Mucosa of descending colon (tissue), 3 donors: ENCODE results near the gene LIG3. TPM values are rescaled to one million over a fixed set of nuclear protein-coding genes. Genes with fewer than 3 reads are reported as not detected.
"Not testable (repeated sequence)": the region's sequence is repeated elsewhere in the genome, so short reads cannot be mapped to it uniquely, and the experiment has no call there.

Experiments used
- ATAC-seq: fragments of 200-7000 bp; cut with Tn5 transposase; one replicate; pipeline ENCODE4 v1.9.1; 2020; ENCODE audit warnings: mild to moderate bottlenecking, moderate library complexity
- DNase-seq, 3 donors: peaks; one replicate each; pipeline ENCODE4 v3.0.0-alpha.2; 2020
- H3K36me3 ChIP-seq: fragments of 200-600 bp; one replicate; pipeline ENCODE4 v1.8.0; 2021; ENCODE audit warnings: low read depth, mild to moderate bottlenecking
- H3K4me1 ChIP-seq: fragments of 200-600 bp; one replicate; pipeline ENCODE4 v1.8.0; 2021; ENCODE audit warnings: low read depth, mild to moderate bottlenecking
- H3K4me3 ChIP-seq: fragments of 200-600 bp; one replicate; pipeline ENCODE4 v1.8.0; 2021; ENCODE audit warnings: mild to moderate bottlenecking
- H3K9me3 ChIP-seq: fragments of 200-600 bp; one replicate; pipeline ENCODE4 v1.8.0; 2021; ENCODE audit warnings: mild to moderate bottlenecking
- CTCF ChIP-seq: fragments of 200-600 bp; IDR thresholded peaks from one replicate; pipeline ENCODE4 v1.8.0; 2022; ENCODE audit warnings: antibody characterized with exemption, mild to moderate bottlenecking
- intact Hi-C, 2 donors: fragments of 100-400 bp; cut with DNase I in 1 of 2; cut with micrococcal nuclease in 1 of 2; formaldehyde crosslinking; loops; one replicate each; pipeline versions ENCODE4 v1.11.0 to v1.11.1; 2022; cut with DNase I, micrococcal nuclease
- long read RNA-seq, 2 donors: library from polyadenylated mRNA; unstranded; transcript quantifications; one replicate each; pipeline ENCODE4 v2.0.0, GENCODE V29; 2019 to 2021
- total RNA-seq, 3 donors: library from RNA; stranded (reverse); fragmentation: NEBNext Ultra II Directional in 2 of 3; extraction: Animal tissue kit (Norgen Biotek cat#: 25700) in 2 of 3; gene quantifications; one replicate each; pipeline versions ENCODE4 v1.2.1 to v1.2.4, GENCODE V29; 2021 to 2023
- donor health status: DM: no; HTN: no; CAD: no; lungs with moderate emphysema.
- donor health status: DM: no; HTN: no; CAD: no.
- donor health status: DM: no; HTN: yes; CAD: no.

Gene LIG3
- total RNA-seq, result 10 to 100 TPM; 29.4 to 48.9 (median 35.3) TPM
- long read RNA-seq, donor 1, full-length matches to known transcripts, result 13 of 30 reads
- long read RNA-seq, donor 1, partial matches to known transcripts, result 10 of 30 reads
- long read RNA-seq, donor 1, other reads (novel, unspliced or antisense), result 7 of 30 reads
- long read RNA-seq, donor 2, full-length matches to known transcripts, result 1 of 15 reads
- long read RNA-seq, donor 2, partial matches to known transcripts, result 3 of 15 reads
- long read RNA-seq, donor 2, other reads (novel, unspliced or antisense), result 11 of 15 reads

GRCh38 chr17:34980353-34980680 lies at the start of gene LIG3:
TSS of gene LIG3 (plus strand) at chr17:34980512. CDS start at chr17:34983006, 2,494 bp downstream.
- Histone ChIP-seq H3K36me3 (no peaks in the 10 kb centered on the region), H3K9me3 (no peaks in the 10 kb centered on the region), H3K4me3 (peak within 1 kb of the TSS; percentile 62), H3K4me1 (peaks cover 16% of the 10 kb centered on the region)
- DNase-seq (peak; percentile 96 to 97 (median 96)), ATAC-seq (peak; percentile 93)
- intact Hi-C loops, result no loop called here
- TF ChIP-seq CTCF, result no peak

- DNase-seq, H3K4me1 ChIP-seq, H3K9me3 ChIP-seq, intact Hi-C loops, ATAC-seq, H3K36me3 ChIP-seq, H3K4me3 ChIP-seq: not testable (repeated sequence)
These were observed 29.5 kb upstream of the LIG3 start for GRCh38 chr17:34950780-34951179.

GRCh38 chr17:34958438-34958837 lies 21.9 kb upstream of the LIG3 start:
- DNase-seq (no peak), ATAC-seq (no peak)
- Histone ChIP-seq H3K4me1 (peaks cover 17% of the 10 kb centered on the region), H3K9me3 (no peaks in the 10 kb centered on the region), H3K36me3 (no peaks in the 10 kb centered on the region), H3K4me3 (no peak overlapping the region)
- intact Hi-C loops, result no loop called here
- TF ChIP-seq CTCF, result no peak

GRCh38 chr17:34961093-34961911 lies 19.0 kb upstream of the LIG3 start, which contains the start of the genes CCT6B and ZNF830:
TSS of gene CCT6B (minus strand) at chr17:34961460. CDS start at chr17:34961393, 67 bp downstream.
TSS of gene ZNF830 (plus strand) at chr17:34961540. CDS start at chr17:34961567, 27 bp downstream.
- no peak for TF ChIP-seq CTCF
- peak within 1 kb of the TSS; percentile 81 for H3K4me3 ChIP-seq
- peak; percentile 100 for ATAC-seq
- H3K36me3 ChIP-seq, result no peaks in the 10 kb centered on the region
- intact Hi-C loops, result no loop called here
- H3K4me1 ChIP-seq, result peaks cover 17% of the 10 kb centered on the region
- no peaks in the 10 kb centered on the region for H3K9me3 ChIP-seq
- DNase-seq, result peak; percentile 90 to 98 (median 92)

- no peak for DNase-seq
- ATAC-seq, result no peak
- Histone ChIP-seq H3K4me3 (no peak overlapping the region), H3K36me3 (no peaks in the 10 kb centered on the region), H3K9me3 (no peaks in the 10 kb centered on the region), H3K4me1 (no peaks in the 10 kb centered on the region)
- no peak for TF ChIP-seq CTCF
- intact Hi-C loops, result no loop called here
These were observed 6.1 kb upstream of the LIG3 start for GRCh38 chr17:34974179-34974578.
